Measurements from ENCODE around the gene PIK3R6. TPM values are rescaled to one million over a fixed set of nuclear protein-coding genes. Genes with fewer than 3 reads are reported as not detected.

Gene PIK3R6
- total and polyA plus RNA-seq, 2 of the 13 experiments (the other 11 are each of a cell fraction or from before 2014, with no cell fraction given), result not detected

GRCh38 chr17:8758137-8758596 is 109.3 kb downstream of the PIK3R6 start, which contains the start of gene SPDYE4:
Gene SPDYE4 (minus strand): TSS chr17:8758546. CDS start chr17:8758382, 164 bp downstream.
- no peaks in the 10 kb centered on the region for H3K36me3 ChIP-seq (replicated peaks in 1 of 2; ENCODE audit: control insufficient read depth in 1 of 2, insufficient read depth in 2 of 2, low read length in 2 of 2)
- ChIA-PET CTCF (ENCODE audit: low intra/inter-chr PET ratio, low total read pairs) (no interaction called here), POLR2A (no interaction called here)
- no TSS peak for BruUV-seq (replicated peaks)
- H3K9me3 ChIP-seq (ENCODE audit: low read length), result no peaks in the 10 kb centered on the region
- H3K4me2 ChIP-seq (ENCODE audit: low read depth, low read length), result no peak within 1 kb of the TSS
- no peak within 1 kb of the TSS for H3K4me3 ChIP-seq (replicated peaks in 1 of 3; ENCODE audit: insufficient read depth in 1 of 3, low read depth in 2 of 3, low read length in 3 of 3)
- ATAC-seq (no peak), DNase-seq (ENCODE audit: low spot score) (no peak), FAIRE-seq (no peak)
- H3K27me3 ChIP-seq (ENCODE audit: control insufficient read depth in 1 of 2, insufficient read depth in 2 of 2, low read length in 2 of 2), result peaks cover 8 to 66% of the 10 kb centered on the region in 2 experiments
- no peaks in the 10 kb centered on the region for H3K79me2 ChIP-seq (ENCODE audit: insufficient read depth, low read length)
- H2AFZ ChIP-seq (ENCODE audit: low read length), result no peak within 1 kb of the TSS
- 21% methylated on average over 15 of the region's 15 CpGs for WGBS (ENCODE audit: low lambda C conversion rate)
- H3K27ac ChIP-seq (ENCODE audit: extremely low read length, insufficient read depth, low read length), result no peak within 1 kb of the TSS
- H3K9ac ChIP-seq (ENCODE audit: insufficient read depth, low read depth, low read length), result no peak within 1 kb of the TSS
- no peaks in the 10 kb centered on the region for H4K20me1 ChIP-seq (ENCODE audit: insufficient read depth, low read length)
- no peaks in the 10 kb centered on the region for H3K4me1 ChIP-seq (ENCODE audit: insufficient read depth, low read length)
- intact Hi-C loops (cut with micrococcal nuclease; ENCODE audit: unreplicated experiment), result no loop called here
- in situ Hi-C loops (cut with HindIII; ENCODE audit: extremely low pct_ligation_motif_present, low pct_unique_long_range_greater_than_20kb), result no loop called here
- TF ChIP-seq ZNF614 (CRISPR knock-in tag; IDR thresholded peaks at IDR 0.05; ENCODE audit: borderline replicate concordance), result no peak
- no peak for TF ChIP-seq HNF1B (CRISPR knock-in tag; IDR thresholded peaks at IDR 0.05)
- TF ChIP-seq SNRNP70 (IDR thresholded peaks at IDR 0.05; ENCODE audit: low read depth, low read length), result no peak
- TF ChIP-seq HNRNPK (IDR thresholded peaks at IDR 0.05; ENCODE audit: low read depth, low read length, poor library complexity, severe bottlenecking), result no peak
- no peak for TF ChIP-seq ZBTB25 (CRISPR knock-in tag; IDR thresholded peaks at IDR 0.05)
- TF ChIP-seq FLYWCH1 (CRISPR knock-in tag; IDR thresholded peaks at IDR 0.05), result no peak
- TF ChIP-seq ZMAT3 (CRISPR knock-in tag; conservative IDR thresholded peaks at IDR 0.05), result no peak
- no peak for TF ChIP-seq RBAK (CRISPR knock-in tag; IDR thresholded peaks at IDR 0.05)
- TF ChIP-seq MED13 (CRISPR knock-in tag; IDR thresholded peaks at IDR 0.05), result no peak
- no peak for TF ChIP-seq REST (IDR thresholded peaks at IDR 0.05; ENCODE audit: borderline replicate concordance in 1 of 2, low read depth in 1 of 2, low read length in 2 of 2)
- no peak for TF ChIP-seq YEATS4 (CRISPR knock-in tag; IDR thresholded peaks at IDR 0.05; ENCODE audit: borderline replicate concordance)
- TF ChIP-seq BCLAF1 (IDR thresholded peaks at IDR 0.05), result no peak
- no peak for TF ChIP-seq KAT8 (CRISPR knock-in tag; IDR thresholded peaks at IDR 0.05)
- no peak for TF ChIP-seq EP300 (IDR thresholded peaks at IDR 0.05; ENCODE audit: low read depth in 2 of 2, low read length in 2 of 2)
- TF ChIP-seq EP300 (CRISPR knock-in tag; IDR thresholded peaks at IDR 0.05; ENCODE audit: borderline replicate concordance), result no peak

Data from HepG2 (cell line).